ENCODE results near the gene PHEX.
"Not testable (repeated sequence)": the region's sequence is repeated elsewhere in the genome, so short reads cannot be mapped to it uniquely, and the experiment has no call there.

PHEX gene

GRCh38 chrX:22268706-22269105, 236.6 kb downstream of the PHEX start:
- no peak for DNase-seq

- DNase-seq = no peak
Observed at GRCh38 chrX:22272613-22273012, 240.5 kb downstream of the PHEX start, which contains the start of gene CBLL2. Gene CBLL2 (plus strand): TSS chrX:22272913. CDS start chrX:22272992, 79 bp downstream.

GRCh38 chrX:22273714-22274317, 241.7 kb downstream of the PHEX start:
- no peak for DNase-seq

- DNase-seq = no peak
Observed at GRCh38 chrX:22276781-22277180, 244.7 kb downstream of the PHEX start.

GRCh38 chrX:22278375-22278774, 246.2 kb downstream of the PHEX start:
- DNase-seq = no peak

GRCh38 chrX:22289209-22289608, 257.1 kb downstream of the PHEX start:
- DNase-seq = not testable (repeated sequence)

- no peak for DNase-seq
Observed at GRCh38 chrX:22296871-22297270, 264.7 kb downstream of the PHEX start.

- no peak for DNase-seq
Observed at GRCh38 chrX:22300130-22300529, 268.0 kb downstream of the PHEX start.
